HG03442 (cell line): ENCODE data around the gene TMC2.
A peak's percentile ranks its signal among the peaks of the same experiment; 100 is the strongest.
"Not testable (repeated sequence)": the region's sequence is repeated elsewhere in the genome, so short reads cannot be mapped to it uniquely, and the experiment has no call there.

Source experiments
- ATAC-seq: cut with Tn5 transposase; IDR thresholded peaks from one replicate; pipeline ENCODE4 v1.9.1; 2021; ENCODE audit warnings: mild to moderate bottlenecking, moderate library complexity; ENCODE audit not compliant: unreplicated experiment

TMC2 gene, protein sequence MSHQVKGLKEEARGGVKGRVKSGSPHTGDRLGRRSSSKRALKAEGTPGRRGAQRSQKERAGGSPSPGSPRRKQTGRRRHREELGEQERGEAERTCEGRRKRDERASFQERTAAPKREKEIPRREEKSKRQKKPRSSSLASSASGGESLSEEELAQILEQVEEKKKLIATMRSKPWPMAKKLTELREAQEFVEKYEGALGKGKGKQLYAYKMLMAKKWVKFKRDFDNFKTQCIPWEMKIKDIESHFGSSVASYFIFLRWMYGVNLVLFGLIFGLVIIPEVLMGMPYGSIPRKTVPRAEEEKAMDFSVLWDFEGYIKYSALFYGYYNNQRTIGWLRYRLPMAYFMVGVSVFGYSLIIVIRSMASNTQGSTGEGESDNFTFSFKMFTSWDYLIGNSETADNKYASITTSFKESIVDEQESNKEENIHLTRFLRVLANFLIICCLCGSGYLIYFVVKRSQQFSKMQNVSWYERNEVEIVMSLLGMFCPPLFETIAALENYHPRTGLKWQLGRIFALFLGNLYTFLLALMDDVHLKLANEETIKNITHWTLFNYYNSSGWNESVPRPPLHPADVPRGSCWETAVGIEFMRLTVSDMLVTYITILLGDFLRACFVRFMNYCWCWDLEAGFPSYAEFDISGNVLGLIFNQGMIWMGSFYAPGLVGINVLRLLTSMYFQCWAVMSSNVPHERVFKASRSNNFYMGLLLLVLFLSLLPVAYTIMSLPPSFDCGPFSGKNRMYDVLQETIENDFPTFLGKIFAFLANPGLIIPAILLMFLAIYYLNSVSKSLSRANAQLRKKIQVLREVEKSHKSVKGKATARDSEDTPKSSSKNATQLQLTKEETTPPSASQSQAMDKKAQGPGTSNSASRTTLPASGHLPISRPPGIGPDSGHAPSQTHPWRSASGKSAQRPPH

DNA sequence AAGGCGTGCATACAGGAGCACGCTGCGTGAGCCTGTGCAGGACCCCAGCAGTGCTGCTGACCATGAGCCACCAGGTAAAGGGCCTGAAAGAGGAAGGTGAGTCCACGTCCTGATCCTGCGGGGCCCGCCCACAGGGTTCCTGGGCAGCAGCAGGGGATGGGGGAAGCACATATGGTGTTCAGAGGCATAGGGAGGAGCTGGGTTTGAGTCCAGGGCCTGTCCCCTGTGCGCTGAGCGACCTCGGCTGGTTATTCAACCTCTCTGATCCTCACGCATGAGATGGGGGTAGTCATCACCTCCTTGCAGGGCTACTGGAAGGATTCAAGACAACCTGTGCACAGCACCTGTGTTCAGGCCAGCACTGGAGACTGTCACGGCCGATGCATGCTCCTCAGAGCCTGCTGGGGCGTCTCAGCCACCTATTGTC, at the start of gene TMC2:
Gene TMC2 (plus strand): TSS at position 14 of the 427 bp plus-strand sequence. CDS start 49 bp downstream, at position 63.
- no peak for ATAC-seq

DNA sequence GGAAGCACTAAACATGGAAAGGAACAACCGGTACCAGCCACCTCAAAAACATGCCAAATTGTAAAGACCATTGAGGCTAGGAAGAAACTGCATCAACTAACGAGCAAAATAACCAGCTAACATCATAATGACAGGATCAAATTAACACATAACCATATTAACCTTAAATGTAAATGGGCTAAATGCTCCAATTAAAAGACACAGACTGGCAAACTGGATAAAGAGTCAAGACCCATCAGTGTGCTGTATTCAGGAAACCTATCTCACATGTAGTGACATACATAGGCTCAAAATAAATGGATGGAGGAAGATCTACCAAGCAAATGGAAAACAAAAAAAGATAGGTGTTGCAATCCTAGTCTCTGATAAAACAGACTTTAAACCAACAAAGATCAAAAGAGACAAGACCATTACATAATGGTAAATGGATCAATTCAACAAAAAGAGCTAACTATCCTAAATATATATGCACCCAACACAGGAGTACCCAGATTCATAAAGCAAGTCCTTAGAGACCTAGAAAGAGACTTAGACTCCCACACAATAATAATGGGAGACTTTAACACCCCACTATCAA, 33.5 kb upstream of the TMC2 start:
- not testable (repeated sequence) for ATAC-seq

DNA sequence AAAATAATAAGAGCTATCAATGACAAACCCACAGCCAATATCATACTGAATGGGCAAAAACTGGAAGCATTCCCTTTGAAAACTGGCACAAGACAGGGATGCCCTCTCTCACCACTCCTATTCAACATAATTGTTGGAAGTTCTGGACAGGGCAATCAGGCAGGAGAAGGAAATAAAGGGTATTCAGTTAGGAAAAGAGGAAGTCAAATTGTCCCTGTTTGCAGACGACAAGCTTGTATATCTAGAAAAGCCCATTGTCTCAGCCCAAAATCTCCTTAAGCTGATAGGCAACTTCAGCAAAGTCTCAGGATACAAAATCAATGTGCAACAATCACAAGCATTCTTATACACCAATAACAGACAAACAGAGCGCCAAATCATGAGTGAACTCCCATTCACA, 31.6 kb upstream of the TMC2 start:
- ATAC-seq: not testable (repeated sequence)

DNA sequence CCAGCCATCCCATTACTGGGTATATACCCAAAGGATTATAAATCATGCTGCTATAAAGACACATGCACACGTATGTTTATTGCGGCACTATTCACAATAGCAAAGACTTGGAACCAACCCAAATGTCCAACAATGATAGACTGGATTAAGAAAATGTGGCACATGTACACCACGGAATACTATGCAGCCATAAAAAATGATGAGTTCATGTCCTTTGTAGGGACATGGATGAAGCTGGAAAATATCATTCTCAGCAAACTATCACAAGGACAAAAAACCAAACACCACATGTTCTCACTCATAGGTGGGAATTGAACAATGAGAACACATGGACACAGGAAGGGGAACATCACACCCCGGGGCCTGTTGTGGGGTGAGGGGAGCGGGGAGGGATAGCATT, 29.9 kb upstream of the TMC2 start:
- ATAC-seq: not testable (repeated sequence)

DNA sequence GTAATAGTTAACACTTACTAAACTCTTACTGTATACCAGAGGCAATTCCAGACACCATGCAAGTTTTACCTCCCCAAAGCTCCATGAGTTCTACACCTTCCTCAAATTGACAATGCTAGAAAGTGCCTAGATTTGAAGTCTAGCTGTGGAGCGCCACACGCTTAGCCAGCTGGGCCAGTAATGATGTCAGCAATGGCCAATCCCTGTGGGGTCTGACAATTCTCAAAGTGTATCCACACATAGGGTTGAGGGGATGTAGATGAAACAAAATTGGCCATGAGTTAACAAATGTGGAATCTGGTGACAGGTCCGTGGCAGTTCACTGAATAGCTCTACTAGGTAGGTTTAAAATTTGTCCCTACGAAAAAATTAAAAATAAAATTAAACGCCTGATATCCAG, 28.9 kb upstream of the TMC2 start:
- no peak for ATAC-seq

DNA sequence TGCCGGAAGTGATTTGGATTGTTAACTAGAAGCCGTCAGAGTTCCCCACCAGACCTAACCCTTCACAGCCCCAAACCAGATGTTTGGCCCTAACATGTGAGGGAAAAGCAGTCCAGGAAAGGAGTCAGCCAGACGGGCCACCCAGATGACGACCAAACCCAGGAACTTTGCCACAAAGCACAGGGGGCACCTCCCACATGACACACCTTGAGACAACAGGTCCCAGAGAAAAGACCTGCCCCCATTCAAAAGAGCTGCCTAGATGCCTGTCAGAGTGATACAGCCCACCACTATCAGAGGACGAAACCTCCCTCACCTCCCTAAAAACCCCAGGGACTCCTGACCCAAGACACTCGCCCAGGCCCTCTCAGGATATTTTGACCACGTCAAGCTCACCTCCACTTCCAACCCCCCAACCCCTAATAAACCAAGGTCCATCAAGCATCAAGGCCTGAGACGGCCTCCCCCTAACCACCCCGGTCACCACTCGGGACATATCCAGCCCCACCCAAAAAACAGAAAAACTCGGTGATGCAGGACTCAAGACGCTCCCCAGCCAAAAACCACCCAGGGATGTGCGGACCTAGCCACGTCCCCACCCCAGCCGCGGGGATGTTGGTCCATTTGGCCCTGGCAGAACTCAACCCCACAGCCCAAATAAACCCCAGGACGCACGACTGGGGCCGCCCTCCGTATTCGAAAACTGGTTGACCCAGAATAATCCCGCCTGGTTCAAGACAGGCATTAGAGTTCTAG, 28.3 kb upstream of the TMC2 start:
- no peak for ATAC-seq

DNA sequence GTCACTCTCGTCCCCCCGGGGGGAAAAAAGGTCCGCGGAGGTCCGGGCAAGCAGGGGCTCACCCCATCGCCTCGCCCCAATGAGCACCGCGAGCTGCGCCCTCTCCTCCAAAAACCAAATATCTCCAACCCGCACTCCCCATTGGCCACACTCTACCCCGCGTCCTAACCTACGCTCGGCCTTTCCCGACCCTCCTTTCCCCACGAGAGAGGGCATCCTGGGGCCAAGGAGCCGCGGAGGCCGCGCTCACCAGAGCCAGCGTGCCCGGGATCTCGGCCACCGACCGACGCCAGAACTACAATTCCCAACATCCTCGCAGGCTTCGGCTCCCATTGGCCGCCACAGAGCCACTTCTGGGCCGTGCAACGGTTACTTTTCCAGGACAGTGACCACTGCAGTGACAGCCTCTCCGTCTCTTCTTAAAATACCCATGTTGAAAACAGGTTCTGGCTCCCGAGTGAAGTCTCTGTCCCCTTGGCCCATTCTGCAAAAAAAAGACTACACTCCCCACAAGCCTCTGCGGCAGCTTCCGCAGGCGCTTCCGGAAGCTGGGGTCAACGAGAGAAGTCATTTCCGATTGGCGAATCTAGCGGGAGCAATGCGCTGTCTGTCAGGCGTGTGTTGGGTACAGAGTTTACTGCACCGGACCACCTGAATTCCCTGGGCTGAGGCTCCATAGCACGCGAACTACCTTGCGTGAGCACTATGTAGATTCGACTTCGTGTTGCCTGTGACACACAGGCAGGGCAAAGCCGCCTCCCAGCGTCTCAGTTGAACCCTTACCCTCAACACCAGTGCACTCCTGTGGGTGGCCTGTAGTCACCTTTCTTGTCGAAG, 27.5 kb upstream of the TMC2 start, which contains the start of gene ZNF343:
Gene ZNF343 (minus strand): TSS at position 285 of the 837 bp plus-strand sequence. CDS start 15,020 bp downstream, outside the sequence.
- ATAC-seq: peak; percentile 89

DNA sequence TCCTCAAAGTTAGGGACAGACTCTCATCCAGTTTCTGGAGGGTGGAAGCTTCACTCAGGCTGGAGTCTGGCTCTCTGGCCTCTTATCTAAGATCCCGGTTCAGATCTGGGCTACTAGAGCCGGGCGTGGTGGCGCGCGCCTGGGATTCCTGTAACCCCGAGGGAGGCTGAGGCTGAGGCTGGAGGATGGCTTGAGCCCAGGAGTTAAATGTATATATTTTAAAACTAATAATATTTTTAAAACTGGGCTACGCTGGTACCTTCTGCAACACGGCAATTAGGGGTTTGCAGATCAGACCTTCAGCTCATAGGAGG, 26.9 kb upstream of the TMC2 start:
- no peak for ATAC-seq

DNA sequence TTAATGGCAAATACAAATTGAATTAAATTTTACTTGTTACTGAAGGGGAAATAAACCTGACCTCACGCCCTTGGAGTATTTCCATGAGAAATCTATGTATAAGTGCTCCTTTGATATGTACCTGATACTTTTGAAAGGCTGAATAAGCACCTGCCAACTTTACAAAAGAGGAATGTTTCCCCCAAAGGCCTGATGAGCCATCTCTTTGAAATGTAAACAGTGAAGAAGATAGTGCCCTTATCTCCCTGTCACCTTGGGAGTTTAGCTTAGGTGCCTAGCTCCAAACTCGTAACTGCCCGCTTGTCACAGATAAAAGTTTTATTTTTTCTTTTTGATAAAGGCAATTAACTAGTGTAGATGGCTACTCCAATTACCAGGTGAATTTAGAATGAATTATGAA, 26.6 kb upstream of the TMC2 start:
- no peak for ATAC-seq

DNA sequence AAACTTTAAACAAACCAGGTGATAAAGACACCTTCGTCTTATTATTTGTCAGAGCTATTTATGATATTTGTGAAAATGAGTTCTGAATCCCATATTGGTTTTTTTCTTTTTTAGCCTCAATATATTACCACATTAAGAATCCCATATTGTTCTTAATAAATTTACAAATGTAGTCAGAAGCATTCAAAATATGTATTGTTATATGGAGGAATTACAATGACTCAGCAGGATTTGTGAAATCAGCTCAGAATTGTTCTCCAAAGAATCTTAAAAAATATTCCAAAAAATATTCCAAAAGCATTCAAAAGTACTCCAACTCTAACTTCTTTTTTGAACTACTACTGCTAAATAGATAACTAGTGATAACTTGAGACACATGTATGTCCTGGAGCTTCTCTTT, 21.2 kb upstream of the TMC2 start:
- no peak for ATAC-seq

DNA sequence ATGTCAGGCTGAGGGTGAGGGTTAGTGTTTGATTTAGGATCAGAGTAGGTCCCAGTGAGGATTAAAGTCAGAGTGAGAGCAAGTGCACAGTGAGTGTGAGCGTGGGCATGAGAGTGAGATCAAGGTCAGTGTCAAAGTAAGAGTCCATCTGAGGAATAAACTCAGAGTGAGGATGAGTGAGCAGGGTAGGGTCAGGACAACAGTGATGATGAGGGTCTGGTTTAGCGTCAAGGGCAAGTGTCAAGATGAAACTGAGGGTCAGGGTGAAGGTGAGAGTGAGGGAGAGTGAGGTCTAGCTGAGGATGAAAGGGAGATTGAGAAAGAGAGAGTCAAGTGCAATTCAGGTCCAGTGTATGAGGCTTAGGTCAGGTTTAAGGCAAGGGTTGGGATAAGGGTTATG, 20.0 kb upstream of the TMC2 start:
- no peak for ATAC-seq

DNA sequence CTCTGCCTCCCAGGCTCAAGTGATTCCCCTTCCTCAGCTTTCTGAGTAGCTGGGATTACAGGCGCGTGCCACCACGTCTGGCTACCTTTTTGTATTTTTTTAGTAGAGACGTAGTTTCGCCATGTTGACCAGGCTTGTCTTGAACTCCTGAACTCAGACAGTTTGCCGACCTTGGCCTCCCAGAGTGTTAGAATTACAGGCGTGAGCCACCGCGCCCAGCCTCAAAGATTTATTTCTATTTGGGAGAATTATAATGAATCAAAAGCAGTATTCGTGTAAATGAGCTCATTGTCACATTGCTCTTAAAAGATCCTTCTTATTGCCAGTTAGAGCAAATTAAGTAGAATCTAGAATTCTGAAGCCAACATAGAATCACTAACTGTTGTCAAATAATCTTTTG, 18.3 kb upstream of the TMC2 start:
- ATAC-seq: no peak

DNA sequence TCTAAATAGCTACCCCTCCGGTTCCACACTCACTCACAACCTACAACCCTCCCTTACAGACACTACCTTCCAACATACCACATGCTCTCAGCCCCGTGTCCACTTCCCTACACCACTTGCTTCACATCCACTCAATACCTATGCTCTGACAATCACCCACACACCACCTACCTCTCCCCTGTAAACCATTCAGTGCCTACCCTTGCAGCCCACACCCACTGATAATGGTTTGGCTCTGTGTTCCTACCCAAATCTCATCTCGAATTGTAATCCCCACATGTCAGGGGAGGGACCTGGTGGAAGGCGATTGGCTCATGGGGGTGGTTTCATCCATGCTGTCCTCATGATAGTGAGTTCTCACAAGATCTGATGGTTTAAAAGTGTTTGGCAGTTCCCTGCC, 17.8 kb upstream of the TMC2 start:
- ATAC-seq: no peak

DNA sequence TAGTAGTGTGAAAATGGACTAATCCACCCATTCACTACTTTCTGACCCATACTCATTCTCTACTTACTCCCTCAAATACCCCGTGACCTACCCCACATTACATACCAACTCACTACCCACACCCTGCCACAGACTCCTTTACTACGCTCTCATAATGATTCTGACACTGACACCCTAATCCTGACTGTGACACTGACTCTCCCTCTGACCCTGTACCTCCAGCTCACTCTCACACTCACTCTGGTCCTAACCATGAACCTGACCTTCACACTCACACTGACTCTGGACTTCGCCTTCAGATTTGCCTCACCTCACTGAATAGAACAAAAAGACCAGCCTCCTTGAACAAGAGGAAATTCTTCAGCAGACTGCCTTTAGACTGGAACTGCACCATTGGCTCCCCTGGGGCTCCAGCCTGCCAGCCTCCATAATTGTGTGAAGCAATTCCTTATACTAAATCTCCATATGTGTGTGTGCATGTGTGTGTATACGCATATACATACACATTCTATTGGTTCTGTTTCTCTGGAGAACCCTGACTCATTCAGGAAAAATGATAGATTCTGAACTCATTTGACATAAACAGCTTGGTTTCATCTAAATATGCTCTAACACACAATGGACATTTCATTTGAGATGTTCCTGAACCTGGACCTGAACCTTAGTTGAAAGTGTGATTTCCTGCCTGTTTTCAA, 17.1 kb upstream of the TMC2 start:
- ATAC-seq: no peak

DNA sequence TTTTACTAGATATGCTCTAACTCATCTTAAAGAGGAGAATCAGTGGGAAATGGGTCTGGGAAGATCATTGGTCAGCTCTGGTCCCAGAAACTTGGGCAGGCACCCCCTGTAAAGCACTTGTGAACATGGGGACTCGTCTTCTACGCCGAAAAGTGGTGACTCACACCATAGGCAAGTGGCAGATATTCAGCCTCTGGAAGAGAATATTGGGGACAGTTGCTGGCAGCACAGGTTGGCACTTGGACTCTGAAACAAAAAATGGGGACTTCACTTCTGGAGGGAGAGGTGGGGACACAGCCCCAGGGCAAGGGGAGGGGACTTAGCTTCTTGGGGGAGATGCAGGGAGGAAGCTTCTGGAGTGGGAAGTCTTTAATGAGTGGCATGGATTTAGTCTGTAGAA, 15.8 kb upstream of the TMC2 start:
- no peak for ATAC-seq

DNA sequence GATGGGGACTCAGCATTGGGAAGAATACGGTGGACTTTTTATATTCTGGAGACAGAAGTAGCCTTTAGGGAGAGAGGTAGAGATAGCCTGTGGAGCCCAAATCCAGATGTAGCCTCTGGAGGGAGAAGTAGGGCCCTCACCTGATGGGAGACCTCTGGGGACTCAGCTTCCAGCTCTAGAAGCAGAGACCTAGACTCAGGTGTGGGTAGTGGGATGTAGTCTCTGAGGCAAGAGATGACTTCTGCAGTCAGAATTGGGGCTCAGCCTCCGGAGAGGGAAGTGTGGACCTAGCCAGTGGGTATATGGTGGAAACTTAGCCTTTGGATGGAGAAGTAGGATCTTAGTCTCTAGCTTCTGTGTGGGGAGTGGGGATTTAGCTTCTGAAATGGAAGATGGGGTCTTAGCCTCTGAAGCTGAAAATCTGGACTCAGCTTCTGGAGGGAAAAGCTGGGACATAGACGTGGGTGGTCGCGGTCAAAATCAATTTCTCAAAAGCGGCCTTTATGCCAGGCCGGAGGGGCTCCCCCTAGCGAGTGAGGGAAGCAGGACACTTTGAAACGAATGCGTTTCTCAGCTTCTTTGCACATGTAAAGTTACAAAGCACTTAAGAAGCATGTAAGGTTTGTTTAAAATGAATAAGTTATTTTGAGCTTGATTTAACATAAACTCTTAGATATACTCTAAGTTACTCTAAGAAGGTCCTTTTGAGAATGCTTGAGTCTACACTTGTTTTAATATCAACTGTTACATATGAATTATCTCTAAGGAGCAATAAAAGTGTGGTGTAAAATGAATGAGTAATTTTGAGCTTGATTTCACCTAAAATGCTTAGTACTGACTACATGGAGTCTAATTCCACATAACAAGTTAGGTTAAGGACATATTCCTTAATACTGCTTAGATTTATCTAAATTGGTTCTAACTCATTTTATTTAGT, 14.7 kb upstream of the TMC2 start:
- no peak for ATAC-seq

DNA sequence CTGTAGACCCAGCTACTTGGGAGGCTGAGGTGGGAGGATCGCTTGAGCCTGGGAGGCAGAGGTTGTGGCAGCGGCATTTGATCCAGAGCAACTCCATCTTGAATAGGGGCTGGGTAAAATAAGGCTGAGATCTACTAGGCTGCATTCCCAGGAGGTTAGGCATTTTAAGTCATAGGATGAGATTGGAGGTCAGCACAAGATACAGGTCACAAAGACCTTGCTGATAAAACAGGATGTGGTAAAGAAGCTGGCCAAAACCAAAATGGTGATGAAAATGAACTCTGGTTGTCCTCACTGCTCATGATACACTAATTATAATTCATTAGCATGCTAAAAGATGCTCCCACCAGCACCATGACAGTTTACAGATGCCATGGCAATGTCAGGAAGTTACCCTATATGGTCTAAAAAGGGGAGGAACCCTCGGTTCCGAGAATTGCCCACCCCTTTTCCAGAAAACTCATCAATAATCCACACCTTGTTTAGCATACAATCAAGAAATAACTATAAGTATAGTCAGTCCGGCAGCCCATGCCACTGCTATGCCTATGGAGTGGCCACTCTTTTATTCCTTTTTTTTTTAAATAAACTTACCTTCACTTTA, 13.4 kb upstream of the TMC2 start:
- not testable (repeated sequence) for ATAC-seq
